ENCODE measurements around the gene PTPRB. TPM values are rescaled to one million over a fixed set of nuclear protein-coding genes. Genes with fewer than 3 reads are reported as not detected.

The PTPRB gene
- total RNA-seq, 2 experiments from 2014 or later, result not detected

GRCh38 chr12:70660002-70660604, 22.9 kb upstream of the PTPRB start:
- no peak for DNase-seq
- Mint-ChIP-seq H3K27me3 (ENCODE audit: low read depth) (no peaks in the 10 kb centered on the region), H3K27ac (no peak overlapping the region), H3K9me3 (ENCODE audit: insufficient read depth) (no peaks in the 10 kb centered on the region), H3K4me1 (ENCODE audit: low read depth) (no peaks in the 10 kb centered on the region), H3K36me3 (ENCODE audit: low read depth) (no peaks in the 10 kb centered on the region), H3K4me3 (no peak overlapping the region)
- CTCF ChIA-PET, result no interaction called here
- no peak for ATAC-seq
- POLR2A ChIA-PET, result no interaction called here

GRCh38 chr12:70659077-70659606, 21.9 kb upstream of the PTPRB start:
- ChIA-PET POLR2A (no interaction called here), CTCF (no interaction called here)
- H3K4me1 Mint-ChIP-seq (ENCODE audit: low read depth), result no peaks in the 10 kb centered on the region
- H3K27me3 Mint-ChIP-seq (ENCODE audit: low read depth), result no peaks in the 10 kb centered on the region
- H3K36me3 Mint-ChIP-seq (ENCODE audit: low read depth), result no peaks in the 10 kb centered on the region
- ATAC-seq (no peak), DNase-seq (no peak)
- H3K9me3 Mint-ChIP-seq (ENCODE audit: insufficient read depth), result no peaks in the 10 kb centered on the region
- H3K4me3 Mint-ChIP-seq, result no peak overlapping the region
- no peak overlapping the region for H3K27ac Mint-ChIP-seq

GRCh38 chr12:70657616-70658286, 20.5 kb upstream of the PTPRB start:
- H3K27ac Mint-ChIP-seq, result no peak overlapping the region
- H3K4me1 Mint-ChIP-seq (ENCODE audit: low read depth), result no peaks in the 10 kb centered on the region
- DNase-seq, result no peak
- no peaks in the 10 kb centered on the region for H3K9me3 Mint-ChIP-seq (ENCODE audit: insufficient read depth)
- POLR2A ChIA-PET, result no interaction called here
- H3K27me3 Mint-ChIP-seq (ENCODE audit: low read depth), result no peaks in the 10 kb centered on the region
- H3K4me3 Mint-ChIP-seq, result no peak overlapping the region
- no peak for ATAC-seq
- no peaks in the 10 kb centered on the region for H3K36me3 Mint-ChIP-seq (ENCODE audit: low read depth)
- CTCF ChIA-PET, result no interaction called here

- ATAC-seq (no peak), DNase-seq (no peak)
- Mint-ChIP-seq H3K4me1 (ENCODE audit: low read depth) (no peaks in the 10 kb centered on the region), H3K4me3 (no peak overlapping the region), H3K36me3 (ENCODE audit: low read depth) (no peaks in the 10 kb centered on the region), H3K9me3 (ENCODE audit: insufficient read depth) (no peaks in the 10 kb centered on the region), H3K27ac (no peak overlapping the region), H3K27me3 (ENCODE audit: low read depth) (peaks cover 2% of the 10 kb centered on the region)
- ChIA-PET POLR2A (no interaction called here), CTCF (no interaction called here)
These were observed 15.2 kb upstream of the PTPRB start for GRCh38 chr12:70652451-70652850.

GRCh38 chr12:70648831-70649230, 11.6 kb upstream of the PTPRB start:
- H3K27me3 Mint-ChIP-seq (ENCODE audit: low read depth), result peaks cover 4% of the 10 kb centered on the region
- POLR2A ChIA-PET, result no interaction called here
- no peak overlapping the region for H3K27ac Mint-ChIP-seq
- CTCF ChIA-PET, result no interaction called here
- no peak overlapping the region for H3K4me3 Mint-ChIP-seq
- no peak for ATAC-seq
- H3K36me3 Mint-ChIP-seq (ENCODE audit: low read depth), result no peaks in the 10 kb centered on the region
- no peaks in the 10 kb centered on the region for H3K9me3 Mint-ChIP-seq (ENCODE audit: insufficient read depth)
- no peak for DNase-seq
- H3K4me1 Mint-ChIP-seq (ENCODE audit: low read depth), result peaks cover 6% of the 10 kb centered on the region

- ChIA-PET POLR2A (no interaction called here), CTCF (no interaction called here)
- peaks cover 6% of the 10 kb centered on the region for H3K4me1 Mint-ChIP-seq (ENCODE audit: low read depth)
- H3K4me3 Mint-ChIP-seq, result no peak overlapping the region
- DNase-seq (no peak), ATAC-seq (no peak)
- H3K9me3 Mint-ChIP-seq (ENCODE audit: insufficient read depth), result no peaks in the 10 kb centered on the region
- H3K36me3 Mint-ChIP-seq (ENCODE audit: low read depth), result no peaks in the 10 kb centered on the region
- peaks cover 4% of the 10 kb centered on the region for H3K27me3 Mint-ChIP-seq (ENCODE audit: low read depth)
- H3K27ac Mint-ChIP-seq, result no peak overlapping the region
These were observed 11.0 kb upstream of the PTPRB start for GRCh38 chr12:70648191-70648590.

- ATAC-seq (no peak), DNase-seq (no peak)
- Mint-ChIP-seq H3K27me3 (ENCODE audit: low read depth) (peaks cover 2% of the 10 kb centered on the region), H3K4me3 (no peak overlapping the region), H3K4me1 (ENCODE audit: low read depth) (peaks cover 6% of the 10 kb centered on the region), H3K36me3 (ENCODE audit: low read depth) (no peaks in the 10 kb centered on the region), H3K9me3 (ENCODE audit: insufficient read depth) (no peaks in the 10 kb centered on the region), H3K27ac (no peak overlapping the region)
- CTCF ChIA-PET, result no interaction called here
- POLR2A ChIA-PET, result no interaction called here
These were observed 9.6 kb upstream of the PTPRB start for GRCh38 chr12:70646850-70647249.

- CTCF ChIA-PET, result no interaction called here
- no peaks in the 10 kb centered on the region for H3K36me3 Mint-ChIP-seq (ENCODE audit: low read depth)
- H3K27ac Mint-ChIP-seq, result no peak overlapping the region
- peaks cover 6% of the 10 kb centered on the region for H3K4me1 Mint-ChIP-seq (ENCODE audit: low read depth)
- ATAC-seq (peak; percentile 69), DNase-seq (peak; percentile 22)
- no peaks in the 10 kb centered on the region for H3K9me3 Mint-ChIP-seq (ENCODE audit: insufficient read depth)
- peak overlapping the region; percentile 9 for H3K4me3 Mint-ChIP-seq
- POLR2A ChIA-PET, result no interaction called here
- peaks cover 2% of the 10 kb centered on the region for H3K27me3 Mint-ChIP-seq (ENCODE audit: low read depth)
These were observed 8.5 kb upstream of the PTPRB start for GRCh38 chr12:70645494-70646317.

GRCh38 chr12:70644861-70645260, 7.6 kb upstream of the PTPRB start:
- Mint-ChIP-seq H3K9me3 (ENCODE audit: insufficient read depth) (no peaks in the 10 kb centered on the region), H3K4me3 (no peak overlapping the region), H3K4me1 (ENCODE audit: low read depth) (peaks cover 6% of the 10 kb centered on the region), H3K27me3 (ENCODE audit: low read depth) (peaks cover 2% of the 10 kb centered on the region), H3K27ac (no peak overlapping the region), H3K36me3 (ENCODE audit: low read depth) (no peaks in the 10 kb centered on the region)
- DNase-seq (no peak), ATAC-seq (no peak)
- ChIA-PET POLR2A (no interaction called here), CTCF (no interaction called here)

GRCh38 chr12:70643939-70644338, 6.7 kb upstream of the PTPRB start:
- no peak overlapping the region for H3K4me3 Mint-ChIP-seq
- H3K27ac Mint-ChIP-seq, result no peak overlapping the region
- POLR2A ChIA-PET, result no interaction called here
- H3K4me1 Mint-ChIP-seq (ENCODE audit: low read depth), result peaks cover 6% of the 10 kb centered on the region
- CTCF ChIA-PET, result no interaction called here
- ATAC-seq, result no peak
- H3K27me3 Mint-ChIP-seq (ENCODE audit: low read depth), result peaks cover 2% of the 10 kb centered on the region
- H3K36me3 Mint-ChIP-seq (ENCODE audit: low read depth), result no peaks in the 10 kb centered on the region
- DNase-seq, result no peak
- no peaks in the 10 kb centered on the region for H3K9me3 Mint-ChIP-seq (ENCODE audit: insufficient read depth)

- Mint-ChIP-seq H3K4me3 (no peak overlapping the region), H3K27ac (no peak overlapping the region), H3K27me3 (ENCODE audit: low read depth) (no peaks in the 10 kb centered on the region), H3K36me3 (ENCODE audit: low read depth) (no peaks in the 10 kb centered on the region), H3K4me1 (ENCODE audit: low read depth) (peaks cover 6% of the 10 kb centered on the region), H3K9me3 (ENCODE audit: insufficient read depth) (no peaks in the 10 kb centered on the region)
- ChIA-PET POLR2A (no interaction called here), CTCF (no interaction called here)
- DNase-seq (no peak), ATAC-seq (no peak)
These were observed 4.5 kb upstream of the PTPRB start for GRCh38 chr12:70641691-70642090.

GRCh38 chr12:70640901-70641300, 3.7 kb upstream of the PTPRB start:
- ChIA-PET POLR2A (no interaction called here), CTCF (interaction anchor here (1.0 kb wide), 1 partner anchor 79 kb away, joined by 3 read pairs; no protein-coding TSS in a partner anchor)
- H3K27me3 Mint-ChIP-seq (ENCODE audit: low read depth), result no peaks in the 10 kb centered on the region
- no peaks in the 10 kb centered on the region for H3K36me3 Mint-ChIP-seq (ENCODE audit: low read depth)
- DNase-seq, result no peak
- H3K9me3 Mint-ChIP-seq (ENCODE audit: insufficient read depth), result no peaks in the 10 kb centered on the region
- H3K27ac Mint-ChIP-seq, result no peak overlapping the region
- no peak overlapping the region for H3K4me3 Mint-ChIP-seq
- no peak for ATAC-seq
- H3K4me1 Mint-ChIP-seq (ENCODE audit: low read depth), result peaks cover 3% of the 10 kb centered on the region

All from activated CD8-positive, alpha-beta T cell treated with anti-CD3 and anti-CD28 coated beads, Interleukin-2, amount 10 ng/mL, durations not matched to agents 7 days and 5 days (primary cell).